Gastroesophageal sphincter (tissue), 3 donors: ENCODE measurements around the gene TWIST2.

ENCODE experiments used
- EP300 ChIP-seq: sonication (generic); formaldehyde crosslinking; IDR thresholded peaks from one replicate; pipeline ENCODE4 v1.6.1; 2017; ENCODE audit warnings: antibody characterized with exemption, mild to moderate bottlenecking
- POLR2A ChIP-seq, 2 donors: fragments of 450-650 bp; IDR thresholded peaks; one replicate each; pipeline ENCODE4 v1.6.1; 2017; ENCODE audit warnings: antibody characterized with exemption in 2 of 2, mild to moderate bottlenecking in 2 of 2, moderate library complexity in 1 of 2
- POLR2AphosphoS5 ChIP-seq: sonication (generic); formaldehyde crosslinking; IDR thresholded peaks from one replicate; pipeline ENCODE4 v1.6.1; 2017; ENCODE audit warnings: antibody characterized with exemption
- TF ChIP-seq, protein P1 (sequence below), 4 experiments: fragments of 200-600 bp in 2 of 4; fragments of 450-650 bp in 2 of 4; sonication (generic) in 1 of 4; IDR thresholded peaks; one replicate each; pipeline ENCODE4 v1.5.1; 2017 to 2019; ENCODE audit warnings: antibody characterized with exemption in 4 of 4, mild to moderate bottlenecking in 2 of 4, moderate library complexity in 2 of 4

DNA sequence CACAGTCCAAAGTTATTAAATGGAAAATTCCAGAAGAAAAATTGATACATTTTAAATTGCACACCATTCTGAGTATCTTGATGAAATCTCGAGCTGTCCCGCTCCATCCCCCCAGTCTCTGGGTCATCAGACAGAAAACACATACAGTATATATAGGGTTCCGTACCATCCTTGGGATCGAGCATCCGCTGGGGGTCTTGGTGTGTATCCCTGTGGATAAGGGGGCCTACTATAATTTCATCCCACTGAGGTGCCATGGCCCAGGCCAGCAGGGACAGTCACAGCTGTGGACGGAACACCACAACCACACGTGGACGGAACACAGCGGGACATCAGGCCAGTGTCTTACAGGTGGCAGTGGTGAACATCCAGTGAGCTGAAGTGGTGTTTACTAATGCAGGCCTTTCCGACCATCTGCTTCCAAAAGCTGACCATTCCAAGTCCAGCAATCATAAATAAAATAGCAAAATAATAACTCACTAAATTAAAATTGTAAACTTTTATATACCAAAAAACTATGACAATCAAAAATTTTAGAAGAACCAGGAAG, 14.0 kb downstream of the TWIST2 start:
- TF ChIP-seq, protein P1, sequence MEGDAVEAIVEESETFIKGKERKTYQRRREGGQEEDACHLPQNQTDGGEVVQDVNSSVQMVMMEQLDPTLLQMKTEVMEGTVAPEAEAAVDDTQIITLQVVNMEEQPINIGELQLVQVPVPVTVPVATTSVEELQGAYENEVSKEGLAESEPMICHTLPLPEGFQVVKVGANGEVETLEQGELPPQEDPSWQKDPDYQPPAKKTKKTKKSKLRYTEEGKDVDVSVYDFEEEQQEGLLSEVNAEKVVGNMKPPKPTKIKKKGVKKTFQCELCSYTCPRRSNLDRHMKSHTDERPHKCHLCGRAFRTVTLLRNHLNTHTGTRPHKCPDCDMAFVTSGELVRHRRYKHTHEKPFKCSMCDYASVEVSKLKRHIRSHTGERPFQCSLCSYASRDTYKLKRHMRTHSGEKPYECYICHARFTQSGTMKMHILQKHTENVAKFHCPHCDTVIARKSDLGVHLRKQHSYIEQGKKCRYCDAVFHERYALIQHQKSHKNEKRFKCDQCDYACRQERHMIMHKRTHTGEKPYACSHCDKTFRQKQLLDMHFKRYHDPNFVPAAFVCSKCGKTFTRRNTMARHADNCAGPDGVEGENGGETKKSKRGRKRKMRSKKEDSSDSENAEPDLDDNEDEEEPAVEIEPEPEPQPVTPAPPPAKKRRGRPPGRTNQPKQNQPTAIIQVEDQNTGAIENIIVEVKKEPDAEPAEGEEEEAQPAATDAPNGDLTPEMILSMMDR (IDR thresholded peaks at IDR 0.05): no peak
- TF ChIP-seq POLR2A (IDR thresholded peaks at IDR 0.05): no peak
- no peak for TF ChIP-seq POLR2AphosphoS5
- TF ChIP-seq EP300: no peak
